ENCODE results near the gene KSR2.

KSR2 gene

GRCh38 chr12:117427211-117427610 is 541.6 kb downstream of the KSR2 start:
- DNase-seq (ENCODE audit: extremely low read depth in 1 of 2, low read depth in 1 of 2) = no peak

GRCh38 chr12:117421987-117422386 is 546.8 kb downstream of the KSR2 start:
- no peak for DNase-seq (ENCODE audit: extremely low read depth in 1 of 2, low read depth in 1 of 2)

GRCh38 chr12:117421068-117421752 is 547.6 kb downstream of the KSR2 start:
- no peak for DNase-seq (ENCODE audit: extremely low read depth in 1 of 2, low read depth in 1 of 2)

DNA sequence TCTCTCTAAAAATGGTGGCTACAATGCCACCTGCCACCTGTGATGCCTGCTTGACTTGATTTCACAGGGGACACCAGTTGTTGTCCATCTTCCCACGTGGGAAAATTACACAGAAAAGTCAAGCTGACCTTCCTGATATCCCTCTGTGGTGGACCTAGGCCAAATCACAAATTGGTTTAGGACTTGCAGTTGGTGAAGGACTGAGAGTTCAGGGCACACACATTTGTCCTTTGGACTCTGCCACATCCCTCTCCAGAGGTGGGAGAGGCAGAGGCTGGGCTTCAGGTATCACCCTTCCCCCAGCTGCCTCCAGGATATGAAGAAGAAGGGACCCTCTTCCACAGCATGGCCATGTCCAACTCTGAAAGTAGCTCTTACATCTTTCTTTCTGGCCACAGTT is 551.8 kb downstream of the KSR2 start:
- no peak for DNase-seq (ENCODE audit: extremely low read depth in 1 of 2, low read depth in 1 of 2)

DNA sequence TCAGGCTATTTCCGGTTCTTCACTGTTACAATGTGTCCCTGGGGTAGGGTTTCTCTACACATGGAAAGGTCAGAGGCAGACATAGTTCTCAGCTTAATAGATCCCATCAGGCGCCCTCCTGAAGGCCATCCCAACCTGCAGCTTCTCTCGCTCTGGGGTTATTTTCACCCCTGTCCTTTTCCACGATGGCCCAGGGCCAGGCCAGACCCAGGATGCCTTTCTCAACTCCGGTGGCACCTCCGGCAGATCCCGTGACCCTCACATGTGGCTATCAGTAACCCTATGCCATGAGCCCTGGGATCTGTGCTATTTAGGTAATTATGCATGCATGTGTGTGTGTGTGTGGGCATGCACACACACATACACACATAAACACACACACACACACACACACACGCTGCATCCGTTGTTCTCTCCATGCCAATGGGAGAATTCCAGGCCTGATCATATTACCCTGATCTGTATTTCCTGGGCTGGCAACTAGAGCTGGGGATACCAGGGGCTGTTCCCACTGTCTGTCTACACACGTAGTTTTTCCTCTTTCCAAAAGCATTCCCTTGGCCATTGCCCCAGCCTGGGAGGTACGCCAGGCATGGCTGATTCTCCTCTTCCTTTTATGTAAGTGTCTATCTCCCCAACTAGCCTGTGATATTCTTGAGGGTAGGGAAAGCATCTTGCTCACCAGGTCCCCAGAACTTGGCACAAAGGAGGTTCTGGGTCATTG is 556.2 kb downstream of the KSR2 start:
- no peak for DNase-seq (ENCODE audit: extremely low read depth in 1 of 2, low read depth in 1 of 2)

DNA sequence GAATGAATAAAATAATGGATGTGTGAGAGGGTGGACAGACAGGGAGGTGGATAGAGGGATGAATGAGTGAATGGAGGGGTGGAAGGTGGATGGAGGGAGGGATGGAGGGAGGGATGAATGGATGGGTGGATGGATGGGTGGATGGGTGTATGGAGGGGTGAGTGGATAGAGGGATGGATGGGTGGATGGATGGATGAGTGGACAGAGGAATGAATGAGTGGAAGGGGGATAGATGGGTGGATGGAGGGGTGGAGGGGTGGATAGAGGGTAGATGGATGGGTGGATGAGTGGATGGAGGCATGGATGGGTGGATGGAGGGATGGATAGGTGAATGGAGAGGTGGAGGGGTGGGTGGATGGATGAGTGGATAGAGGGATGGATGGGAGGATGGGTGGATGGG is 559.5 kb downstream of the KSR2 start:
- DNase-seq (ENCODE audit: extremely low read depth in 1 of 2, low read depth in 1 of 2) = no peak

DNA sequence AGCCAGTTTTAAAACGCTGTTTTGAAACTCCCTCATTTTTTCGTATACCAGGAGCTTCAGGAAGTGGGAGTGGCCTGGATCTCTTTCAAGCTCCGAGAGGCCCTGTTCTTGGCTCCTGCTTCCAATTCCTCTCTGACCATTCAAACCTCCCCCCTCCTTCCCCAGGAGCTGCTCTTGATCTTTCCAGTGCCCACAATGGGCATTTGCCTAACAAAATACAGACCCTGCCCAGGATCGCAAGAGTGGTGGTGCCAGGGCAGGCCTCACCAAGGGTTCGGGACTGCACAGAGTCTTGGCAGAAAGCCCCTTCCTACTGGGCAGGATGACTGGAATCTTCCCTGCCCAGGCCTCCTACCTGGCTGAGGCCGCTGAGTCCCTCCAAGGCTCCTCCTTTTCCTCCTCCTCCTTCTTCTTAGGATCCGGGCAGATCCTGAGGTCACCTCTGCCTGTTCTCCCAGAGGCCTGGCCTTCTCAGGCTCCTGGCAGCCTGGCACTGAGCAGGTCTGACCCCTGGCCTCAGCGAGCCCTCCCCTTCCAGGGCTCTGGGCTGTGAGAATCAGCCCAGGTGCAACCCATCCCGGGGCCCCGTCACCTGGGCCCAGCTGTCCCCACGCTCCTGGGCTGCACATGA is 560.5 kb downstream of the KSR2 start:
- no peak for DNase-seq (ENCODE audit: extremely low read depth in 1 of 2, low read depth in 1 of 2)

DNA sequence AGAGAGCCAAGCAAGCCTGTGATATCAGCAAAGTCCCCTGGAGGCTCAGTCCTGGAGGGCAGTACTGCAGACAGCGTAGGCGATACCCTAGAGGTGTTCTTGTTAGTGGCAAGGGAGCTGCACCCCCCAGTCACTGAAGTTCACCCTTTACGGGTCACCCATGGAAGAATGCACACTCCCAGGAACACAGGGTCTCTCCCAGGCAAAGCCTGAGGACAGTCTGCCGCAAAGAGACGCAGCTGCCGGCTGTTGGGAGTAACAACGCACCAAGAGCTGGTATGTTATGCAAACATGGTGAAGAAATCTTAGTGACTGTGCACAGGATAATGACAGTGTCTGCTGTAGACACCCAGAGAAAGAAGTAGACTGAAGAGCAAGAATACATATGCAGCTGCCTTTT is 563.9 kb downstream of the KSR2 start:
- no peak for DNase-seq (ENCODE audit: extremely low read depth in 1 of 2, low read depth in 1 of 2)

DNA sequence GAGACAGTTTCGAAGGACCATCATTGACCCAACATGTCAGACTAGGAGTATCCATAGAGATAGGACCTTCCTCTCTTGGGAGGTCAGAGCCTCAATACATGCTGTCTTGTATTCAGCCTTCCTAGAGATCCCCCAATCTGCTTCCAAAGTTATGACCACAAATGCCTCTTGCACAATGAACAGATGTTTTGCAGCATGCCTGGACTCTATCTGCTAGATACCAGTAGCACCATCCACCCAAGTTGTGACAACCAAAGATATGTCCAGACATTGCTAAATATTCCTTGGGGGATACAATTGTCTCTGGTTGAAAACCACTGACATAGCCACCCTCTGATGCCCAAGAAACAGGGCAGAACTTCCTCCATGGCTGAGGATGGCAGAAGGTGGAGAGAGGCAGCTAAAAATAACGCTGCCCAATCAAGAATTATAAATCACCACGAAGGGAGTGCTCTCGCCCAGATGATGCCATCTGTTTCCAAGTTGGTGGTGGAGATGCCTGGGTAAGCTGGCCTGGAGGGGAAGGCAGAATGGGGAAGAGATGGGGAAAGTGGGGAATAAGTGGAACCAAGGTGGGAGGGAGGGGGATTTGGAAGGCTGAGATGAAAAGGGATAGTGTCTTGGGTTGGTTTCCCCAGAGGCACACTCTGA is 564.5 kb downstream of the KSR2 start:
- no peak for DNase-seq (ENCODE audit: extremely low read depth in 1 of 2, low read depth in 1 of 2)

- no peak for DNase-seq (ENCODE audit: extremely low read depth in 1 of 2, low read depth in 1 of 2)
Observed at GRCh38 chr12:117403586-117404139, 565.1 kb downstream of the KSR2 start.
